SKM-1 treated with dmso at 0.1 percent for 144 hours (cell line): ENCODE results near the gene OSGIN1.
A peak's percentile ranks its signal among the peaks of the same experiment; 100 is the strongest.

Experiments used
- DNase-seq: peaks from one replicate; lab custom pipeline; 2025; ENCODE audit not compliant: unreplicated experiment; lab: John Stamatoyannopoulos, UW

Gene OSGIN1

GRCh38 chr16:83995754-83996153, 42.7 kb downstream of the OSGIN1 start:
- DNase-seq = no peak

DNA sequence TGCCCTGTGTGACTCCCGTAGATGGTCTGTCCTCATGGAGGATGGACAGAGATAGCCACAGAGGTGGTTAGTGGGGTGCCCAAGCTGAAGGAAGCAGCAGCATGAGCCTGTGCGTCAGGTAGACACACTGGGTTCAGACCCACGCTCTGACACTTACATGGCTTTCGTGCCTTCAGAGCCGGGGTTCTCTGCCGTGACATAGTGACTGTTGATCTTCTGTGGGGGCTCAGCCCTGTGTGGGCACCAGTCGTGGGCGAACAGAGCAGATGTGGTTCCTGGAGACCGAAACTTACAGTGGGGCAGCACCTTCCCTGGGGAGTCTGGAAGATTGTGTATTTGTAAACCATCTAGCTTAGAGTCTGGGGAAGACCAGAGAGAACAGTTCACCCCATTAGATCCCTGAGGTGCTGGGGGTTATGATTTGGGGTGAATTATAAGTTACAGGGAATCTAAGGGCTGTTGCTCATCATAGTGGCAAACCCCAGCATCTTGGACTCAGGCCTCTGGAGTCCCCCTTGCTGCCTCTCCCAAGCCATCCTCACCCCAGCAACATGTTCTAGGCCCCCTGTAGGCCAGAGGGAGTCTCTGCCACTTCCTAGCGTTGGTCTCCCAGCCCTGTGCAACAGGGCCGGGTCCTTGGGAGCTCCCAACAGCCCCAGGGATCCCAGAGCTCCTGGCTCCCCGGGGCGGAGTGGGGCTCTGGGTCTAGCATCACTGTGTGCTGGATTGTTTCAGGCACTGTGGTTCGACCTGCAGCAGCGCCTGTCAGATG, 43.6 kb downstream of the OSGIN1 start:
- DNase-seq = no peak

GRCh38 chr16:83998091-83998490, 45.1 kb downstream of the OSGIN1 start:
- no peak for DNase-seq

- no peak for DNase-seq
Measured at GRCh38 chr16:84000989-84001642, 48.1 kb downstream of the OSGIN1 start.

GRCh38 chr16:84001726-84002125, 48.7 kb downstream of the OSGIN1 start:
- no peak for DNase-seq

GRCh38 chr16:84003038-84003437, 50.0 kb downstream of the OSGIN1 start:
- DNase-seq = no peak

DNA sequence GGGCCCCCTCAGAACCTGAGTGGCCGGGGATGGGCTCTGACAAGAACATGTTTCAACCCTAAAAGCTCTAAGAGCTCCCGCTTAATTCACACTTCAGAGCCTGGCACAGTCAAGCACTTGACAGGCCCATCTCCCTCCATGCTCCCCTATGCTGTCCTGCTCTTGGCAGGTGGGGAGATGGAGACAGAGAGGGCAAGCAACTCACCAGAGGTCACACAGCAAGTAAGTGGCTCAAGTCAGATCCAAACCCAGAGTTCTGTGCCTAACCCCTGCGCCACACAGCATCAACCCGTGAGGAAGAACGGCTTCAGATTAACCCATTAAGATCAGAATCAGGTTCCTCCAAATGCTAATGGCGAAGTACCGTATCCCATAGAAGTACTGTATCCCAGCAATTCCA, 51.4 kb downstream of the OSGIN1 start:
- DNase-seq = no peak

DNA sequence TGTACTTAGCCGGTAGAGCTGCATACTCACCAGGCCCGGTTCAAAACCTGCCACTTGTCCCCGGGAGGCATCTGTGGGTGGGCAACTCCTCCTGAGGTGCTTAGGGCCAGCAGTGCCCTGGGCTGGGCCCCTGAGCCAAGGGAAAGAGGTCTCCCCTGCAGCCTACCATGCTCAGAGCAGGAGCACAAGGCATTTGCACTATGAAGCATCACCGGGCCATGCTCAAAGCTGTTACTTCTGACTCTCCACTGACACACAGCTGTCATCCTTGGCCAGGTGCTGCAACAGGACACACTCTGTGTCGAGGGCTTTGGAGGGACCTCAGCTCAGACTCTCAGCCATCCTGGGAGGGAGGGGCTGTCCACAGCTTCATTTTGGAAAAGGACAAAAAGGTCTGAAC, 52.4 kb downstream of the OSGIN1 start:
- DNase-seq = no peak

DNA sequence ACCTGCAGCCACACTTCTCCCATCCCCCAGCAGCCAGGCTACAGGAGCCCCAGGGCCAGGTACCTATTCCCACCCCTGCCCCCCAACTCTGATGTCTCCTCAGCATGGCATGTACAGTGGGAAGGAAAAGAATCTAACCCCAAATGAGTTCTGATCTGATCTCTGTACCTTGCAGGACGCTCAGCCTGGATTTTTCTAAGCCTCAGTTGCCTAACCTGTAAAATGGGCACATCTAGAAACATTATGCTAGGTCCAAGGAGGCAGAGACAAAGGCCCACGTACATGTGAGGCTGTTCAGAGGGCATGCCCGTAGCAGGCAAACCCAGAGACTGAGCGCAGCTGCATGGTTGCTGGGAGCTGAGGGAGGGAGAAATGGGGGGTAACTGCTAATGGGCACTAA, 54.5 kb downstream of the OSGIN1 start:
- DNase-seq = no peak

DNA sequence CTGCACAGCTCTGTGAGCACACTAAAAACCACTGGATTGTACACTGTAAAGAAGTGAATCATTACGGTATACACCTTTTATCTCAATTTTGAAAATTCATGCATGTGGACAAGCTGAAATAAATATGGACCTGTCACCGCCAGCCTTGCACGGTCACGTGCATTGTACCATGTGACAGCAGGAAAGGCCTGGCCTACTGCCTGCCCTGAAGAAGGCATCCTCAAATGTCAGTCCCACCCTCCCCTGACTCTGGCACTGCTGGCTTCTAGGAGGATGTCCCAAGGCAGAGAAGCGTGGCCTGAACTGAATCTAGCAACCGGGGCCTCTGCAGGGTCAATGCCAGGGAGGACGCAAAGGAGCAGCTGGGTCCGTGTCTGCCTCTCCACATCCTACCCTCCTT, 54.9 kb downstream of the OSGIN1 start:
- DNase-seq = no peak

DNA sequence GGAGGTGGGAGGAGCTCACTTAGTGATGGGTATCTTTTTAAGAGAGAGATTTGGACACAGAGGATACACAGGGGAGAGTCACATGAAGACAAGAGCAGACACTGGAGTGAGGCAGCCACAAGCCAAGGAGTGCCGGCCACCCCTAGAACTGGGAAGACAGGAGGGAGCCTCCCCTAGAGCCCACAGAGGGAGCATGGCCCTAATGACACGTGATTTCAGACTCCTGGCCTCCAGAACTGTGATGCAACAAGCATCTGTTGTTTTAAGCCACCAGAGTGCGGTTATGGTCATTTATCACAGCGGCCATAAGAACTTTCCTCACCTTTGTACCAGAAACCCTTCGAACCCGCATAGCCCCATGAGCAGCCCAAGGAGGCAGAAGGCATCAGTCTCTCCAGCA, 56.2 kb downstream of the OSGIN1 start:
- no peak for DNase-seq

DNA sequence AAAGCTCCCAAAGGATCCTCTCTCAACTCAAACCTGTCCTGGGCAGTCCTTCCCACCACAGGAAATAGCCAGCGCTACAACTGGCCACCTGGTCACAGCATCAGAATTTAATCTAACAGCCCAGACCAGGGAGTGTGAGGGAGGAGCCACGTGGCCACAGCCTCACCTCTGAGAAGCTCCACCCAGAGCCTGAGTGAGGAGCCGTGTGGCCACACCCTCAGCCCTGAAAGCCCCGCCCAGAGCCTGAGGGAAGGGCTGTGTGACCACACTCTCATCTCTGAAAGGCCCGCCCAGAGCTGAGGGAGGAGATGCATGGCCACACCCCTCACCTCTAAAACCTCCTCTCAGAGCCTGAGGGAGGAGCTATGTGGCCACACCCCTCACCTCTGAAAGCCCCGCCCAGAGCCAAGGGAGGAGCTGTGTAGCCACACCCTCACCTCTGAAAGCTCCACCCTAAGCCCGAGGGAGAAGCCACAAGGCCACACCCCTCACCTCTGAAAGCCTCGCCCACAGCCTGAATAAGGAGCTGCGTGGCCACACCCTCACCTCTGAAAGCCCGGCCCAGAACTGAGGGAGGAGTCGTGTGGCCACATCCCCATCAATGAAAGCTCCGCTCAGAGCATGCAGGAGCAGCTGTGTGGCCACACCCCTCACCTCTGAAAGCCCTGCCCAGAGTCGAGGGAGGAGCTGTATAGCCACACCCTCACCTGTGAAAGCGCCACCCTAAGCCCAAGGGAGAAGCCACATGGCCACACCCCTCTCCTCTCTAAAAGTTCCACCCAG, 60.9 kb downstream of the OSGIN1 start:
- DNase-seq = peak; percentile 98

GRCh38 chr16:84014570-84015327, 61.7 kb downstream of the OSGIN1 start:
- no peak for DNase-seq

DNA sequence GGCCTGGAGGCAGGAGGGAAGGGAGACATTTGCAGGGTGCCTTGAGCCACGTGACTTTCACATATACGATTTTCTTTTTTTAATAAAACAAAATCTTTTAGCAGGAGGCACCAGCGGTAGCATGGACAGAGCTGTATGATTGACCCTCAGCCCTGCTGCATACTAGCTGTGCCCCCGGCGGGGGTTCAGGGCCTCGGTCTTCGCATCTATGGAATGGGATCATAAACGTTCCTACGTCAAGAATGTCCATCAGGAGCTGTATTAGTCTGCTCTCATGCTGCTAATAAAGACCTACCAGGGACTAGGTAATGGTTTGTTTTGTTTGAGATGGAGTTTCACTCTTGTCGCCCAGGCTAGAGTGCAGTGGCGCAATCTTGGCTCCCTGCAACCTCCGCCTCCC, 62.4 kb downstream of the OSGIN1 start:
- no peak for DNase-seq
